Activated CD4-positive, alpha-beta T cell treated with anti-CD3 and anti-CD28 coated beads for 1 hour (primary cell): Measurements from ENCODE around the gene PTPRD.

Experiments used
- DNase-seq: peaks from one replicate; pipeline ENCODE4 v3.0.0-alpha.2; 2020

PTPRD gene

GRCh38 chr9:8600914-8601680, 2011.7 kb downstream of the PTPRD start:
- DNase-seq, result no peak

- no peak for DNase-seq
These were observed 2012.9 kb downstream of the PTPRD start for GRCh38 chr9:8599937-8600336.

- no peak for DNase-seq
These were observed 2023.3 kb downstream of the PTPRD start for GRCh38 chr9:8589476-8589875.

GRCh38 chr9:8585036-8585435, 2027.8 kb downstream of the PTPRD start:
- no peak for DNase-seq

GRCh38 chr9:8579661-8580060, 2033.1 kb downstream of the PTPRD start:
- DNase-seq, result no peak

GRCh38 chr9:8576741-8577140, 2036.1 kb downstream of the PTPRD start:
- DNase-seq, result no peak

- DNase-seq, result no peak
These were observed 2038.0 kb downstream of the PTPRD start for GRCh38 chr9:8574846-8575245.

GRCh38 chr9:8572209-8572608, 2040.6 kb downstream of the PTPRD start:
- no peak for DNase-seq

GRCh38 chr9:8571643-8572042, 2041.2 kb downstream of the PTPRD start:
- DNase-seq, result no peak

GRCh38 chr9:8570776-8571175, 2042.0 kb downstream of the PTPRD start:
- no peak for DNase-seq

GRCh38 chr9:8569823-8570222, 2043.0 kb downstream of the PTPRD start:
- no peak for DNase-seq

GRCh38 chr9:8567963-8568579, 2044.7 kb downstream of the PTPRD start:
- no peak for DNase-seq

- no peak for DNase-seq
These were observed 2047.8 kb downstream of the PTPRD start for GRCh38 chr9:8564960-8565359.

- DNase-seq, result no peak
These were observed 2052.0 kb downstream of the PTPRD start for GRCh38 chr9:8560560-8561525.

- DNase-seq, result no peak
These were observed 2054.6 kb downstream of the PTPRD start for GRCh38 chr9:8558176-8558575.

GRCh38 chr9:8555762-8556500, 2056.9 kb downstream of the PTPRD start:
- no peak for DNase-seq

GRCh38 chr9:8553444-8553843, 2059.4 kb downstream of the PTPRD start:
- no peak for DNase-seq

GRCh38 chr9:8552732-8553131, 2060.1 kb downstream of the PTPRD start:
- DNase-seq, result no peak

GRCh38 chr9:8549214-8549613, 2063.6 kb downstream of the PTPRD start:
- DNase-seq, result no peak

- no peak for DNase-seq
These were observed 2069.6 kb downstream of the PTPRD start for GRCh38 chr9:8543219-8543618.

- no peak for DNase-seq
These were observed 2070.3 kb downstream of the PTPRD start for GRCh38 chr9:8542537-8542936.

GRCh38 chr9:8539681-8540197, 2073.1 kb downstream of the PTPRD start:
- DNase-seq, result no peak

- DNase-seq, result no peak
These were observed 2076.0 kb downstream of the PTPRD start for GRCh38 chr9:8536845-8537244.
